8988T (cell line): ENCODE data around the gene PIPOX.
A peak's percentile ranks its signal among the peaks of the same experiment; 100 is the strongest.
"Not testable (repeated sequence)": the region's sequence is repeated elsewhere in the genome, so short reads cannot be mapped to it uniquely, and the experiment has no call there.

Experiments used
- DNase-seq: peaks from one replicate; pipeline ENCODE4 v3.0.0; 2011

Gene PIPOX

GRCh38 chr17:29078183-29079045 lies 35.5 kb downstream of the PIPOX start:
- DNase-seq: no peak

GRCh38 chr17:29079433-29079832 lies 36.5 kb downstream of the PIPOX start:
- DNase-seq: no peak

GRCh38 chr17:29079887-29080286 lies 36.9 kb downstream of the PIPOX start:
- no peak for DNase-seq

- DNase-seq: no peak
Measured at GRCh38 chr17:29080323-29080722, 37.4 kb downstream of the PIPOX start.

GRCh38 chr17:29080965-29081364 lies 38.0 kb downstream of the PIPOX start:
- no peak for DNase-seq

GRCh38 chr17:29084541-29085146 lies 41.7 kb downstream of the PIPOX start:
- DNase-seq: no peak

GRCh38 chr17:29085223-29085622 lies 42.3 kb downstream of the PIPOX start:
- no peak for DNase-seq

GRCh38 chr17:29086628-29087332 lies 43.8 kb downstream of the PIPOX start:
- DNase-seq: no peak

GRCh38 chr17:29088782-29089181 lies 45.8 kb downstream of the PIPOX start:
- DNase-seq: not testable (repeated sequence)

GRCh38 chr17:29089601-29090044 lies 46.7 kb downstream of the PIPOX start:
- DNase-seq: no peak

GRCh38 chr17:29090108-29090507 lies 47.2 kb downstream of the PIPOX start:
- DNase-seq: no peak

GRCh38 chr17:29090750-29091605 lies 48.0 kb downstream of the PIPOX start:
- DNase-seq: no peak

- no peak for DNase-seq
Measured at GRCh38 chr17:29091606-29092289, 48.8 kb downstream of the PIPOX start.

GRCh38 chr17:29093090-29093871 lies 50.3 kb downstream of the PIPOX start:
- DNase-seq: no peak

- DNase-seq: no peak
Measured at GRCh38 chr17:29094101-29094708, 51.3 kb downstream of the PIPOX start.

GRCh38 chr17:29095439-29095838 lies 52.5 kb downstream of the PIPOX start:
- no peak for DNase-seq

GRCh38 chr17:29096094-29096493 lies 53.2 kb downstream of the PIPOX start:
- DNase-seq: no peak

- no peak for DNase-seq
Measured at GRCh38 chr17:29099527-29099926, 56.6 kb downstream of the PIPOX start.

- DNase-seq: no peak
Measured at GRCh38 chr17:29100296-29100695, 57.4 kb downstream of the PIPOX start.

GRCh38 chr17:29102046-29102445 lies 59.1 kb downstream of the PIPOX start:
- DNase-seq: no peak

- peak; percentile 97 for DNase-seq
Measured at GRCh38 chr17:29102741-29103181, 59.8 kb downstream of the PIPOX start.
